Measurements from ENCODE around the gene MAP2K6.

Gene MAP2K6

DNA sequence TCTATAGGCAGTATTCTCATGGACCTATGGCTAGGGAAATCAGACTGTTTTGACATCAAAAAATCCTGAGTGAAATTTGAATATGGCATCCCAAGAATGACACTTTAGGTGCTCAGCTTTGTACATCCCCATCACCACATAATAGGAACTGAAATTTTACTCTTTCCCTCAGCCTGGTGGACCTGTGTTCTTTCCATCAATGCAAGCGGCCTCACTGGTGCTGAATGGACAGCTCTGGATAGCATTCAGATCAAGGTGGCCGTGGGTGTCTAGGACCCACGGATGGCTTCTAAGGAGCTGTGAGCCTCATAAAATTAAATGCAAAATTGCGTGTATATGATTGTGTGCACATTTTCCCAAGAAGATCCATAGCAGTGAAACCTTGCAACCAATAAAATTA, 152.6 kb downstream of the MAP2K6 start:
- no peaks in the 10 kb centered on the region for H3K27me3 ChIP-seq (ENCODE audit: control insufficient read depth in 1 of 2, insufficient read depth in 2 of 2, low read length in 2 of 2)
- H3K4me3 ChIP-seq (ENCODE audit: low read depth in 1 of 2, low read length in 2 of 2) = no peak overlapping the region
- no peaks in the 10 kb centered on the region for H3K9me3 ChIP-seq (ENCODE audit: control insufficient read depth in 1 of 2, low read length in 2 of 2)
- no peaks in the 10 kb centered on the region for H3K36me3 ChIP-seq (ENCODE audit: control insufficient read depth in 1 of 2, insufficient read depth in 2 of 2, low read length in 2 of 2)
- H3K9ac ChIP-seq (ENCODE audit: low read depth in 1 of 2, low read length in 2 of 2) = no peak overlapping the region
- H3K4me1 ChIP-seq (ENCODE audit: control insufficient read depth in 1 of 2, insufficient read depth in 2 of 2, low read length in 2 of 2) = no peaks in the 10 kb centered on the region
- no peak overlapping the region for H3K27ac ChIP-seq (ENCODE audit: low read depth, low read length)

- Histone ChIP-seq H3K4me1 (ENCODE audit: control insufficient read depth in 1 of 2, insufficient read depth in 2 of 2, low read length in 2 of 2) (peaks cover 9 to 10% of the 10 kb centered on the region in 2 donors), H3K27ac (ENCODE audit: low read depth, low read length) (no peak overlapping the region), H3K4me3 (ENCODE audit: low read depth in 1 of 2, low read length in 2 of 2) (no peak overlapping the region), H3K36me3 (ENCODE audit: control insufficient read depth in 1 of 2, insufficient read depth in 2 of 2, low read length in 2 of 2) (no peaks in the 10 kb centered on the region), H3K9ac (ENCODE audit: low read depth in 1 of 2, low read length in 2 of 2) (no peak overlapping the region), H3K27me3 (ENCODE audit: control insufficient read depth in 1 of 2, insufficient read depth in 2 of 2, low read length in 2 of 2) (no peaks in the 10 kb centered on the region), H3K9me3 (ENCODE audit: control insufficient read depth in 1 of 2, low read length in 2 of 2) (no peaks in the 10 kb centered on the region)
Observed at GRCh38 chr17:69572747-69573146, 158.2 kb downstream of the MAP2K6 start.

DNA sequence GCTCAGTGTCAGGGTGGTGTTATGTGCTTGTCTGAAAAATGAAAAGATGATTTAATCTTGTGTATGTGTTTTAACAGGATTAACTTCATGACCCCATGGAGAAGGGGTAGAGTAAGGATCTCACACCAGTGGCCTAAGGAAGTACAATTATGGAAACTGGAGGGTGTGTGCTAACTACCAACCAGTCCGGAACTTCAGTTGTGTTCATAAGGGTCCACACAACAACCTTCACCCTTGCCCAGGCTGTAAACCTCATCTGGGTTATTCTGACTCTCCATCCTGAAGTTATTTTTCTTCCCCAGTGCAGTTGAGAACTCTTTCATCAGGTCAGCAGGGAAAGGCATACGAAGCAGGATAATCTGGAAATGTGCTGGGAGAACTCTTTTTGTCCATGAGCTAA, 158.9 kb downstream of the MAP2K6 start:
- Histone ChIP-seq H3K36me3 (ENCODE audit: control insufficient read depth in 1 of 2, insufficient read depth in 2 of 2, low read length in 2 of 2) (no peaks in the 10 kb centered on the region), H3K27me3 (ENCODE audit: control insufficient read depth in 1 of 2, insufficient read depth in 2 of 2, low read length in 2 of 2) (no peaks in the 10 kb centered on the region), H3K4me3 (ENCODE audit: low read depth in 1 of 2, low read length in 2 of 2) (no peak overlapping the region), H3K9me3 (ENCODE audit: control insufficient read depth in 1 of 2, low read length in 2 of 2) (no peaks in the 10 kb centered on the region), H3K4me1 (ENCODE audit: control insufficient read depth in 1 of 2, insufficient read depth in 2 of 2, low read length in 2 of 2) (peaks cover 9 to 10% of the 10 kb centered on the region in 2 donors), H3K27ac (ENCODE audit: low read depth, low read length) (no peak overlapping the region), H3K9ac (ENCODE audit: low read depth in 1 of 2, low read length in 2 of 2) (no peak overlapping the region)

DNA sequence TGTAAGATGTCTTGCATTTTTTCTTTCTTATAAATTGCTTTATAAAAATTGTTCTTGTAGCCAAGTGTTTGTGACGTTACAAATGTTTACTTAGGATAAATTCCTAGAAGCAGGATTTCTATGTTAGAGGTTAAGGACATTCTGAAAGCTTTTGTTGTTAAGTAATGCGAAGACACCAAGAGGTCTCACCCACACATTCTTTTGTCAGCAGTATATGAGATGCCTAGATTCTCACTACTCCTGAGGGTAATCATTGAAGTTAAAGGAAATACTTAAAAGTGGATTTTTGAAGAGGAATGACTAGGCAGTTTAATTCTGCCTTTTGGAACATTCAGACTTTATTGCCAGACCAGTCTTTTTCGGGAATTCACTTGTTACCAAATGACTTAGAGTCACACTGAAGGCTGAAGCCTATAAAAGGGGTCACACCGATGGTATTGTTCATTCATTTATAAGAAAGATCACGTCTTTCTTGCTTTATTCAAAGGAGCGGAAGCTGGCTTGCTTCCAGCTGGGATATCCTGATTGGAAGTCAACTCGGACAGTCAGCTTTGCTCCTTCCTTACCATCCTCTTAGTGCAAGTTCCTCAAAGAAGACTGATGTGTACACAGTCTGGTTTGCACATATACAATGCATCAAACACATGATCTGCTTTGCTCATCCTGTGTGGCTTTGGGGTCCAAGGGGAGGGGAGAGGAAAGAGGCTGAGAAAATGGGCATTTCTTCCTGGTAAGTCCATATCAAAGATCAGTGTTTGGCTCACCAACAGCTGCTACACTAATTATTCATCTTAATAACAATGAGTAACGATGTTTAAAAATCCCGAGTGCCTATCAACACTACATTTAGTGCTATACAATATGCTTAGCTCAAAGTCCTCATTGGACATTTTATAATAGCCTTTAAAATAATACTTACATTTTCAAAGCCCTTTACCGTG, 160.0 kb downstream of the MAP2K6 start:
- Histone ChIP-seq H3K4me3 (ENCODE audit: low read depth in 1 of 2, low read length in 2 of 2) (no peak overlapping the region), H3K36me3 (ENCODE audit: control insufficient read depth in 1 of 2, insufficient read depth in 2 of 2, low read length in 2 of 2) (no peaks in the 10 kb centered on the region), H3K9me3 (ENCODE audit: control insufficient read depth in 1 of 2, low read length in 2 of 2) (no peaks in the 10 kb centered on the region), H3K27me3 (ENCODE audit: control insufficient read depth in 1 of 2, insufficient read depth in 2 of 2, low read length in 2 of 2) (no peaks in the 10 kb centered on the region), H3K9ac (ENCODE audit: low read depth in 1 of 2, low read length in 2 of 2) (no peak overlapping the region), H3K4me1 (ENCODE audit: control insufficient read depth in 1 of 2, insufficient read depth in 2 of 2, low read length in 2 of 2) (peaks cover 9 to 10% of the 10 kb centered on the region in 2 donors), H3K27ac (ENCODE audit: low read depth, low read length) (no peak overlapping the region)

GRCh38 chr17:69575346-69575761, 160.9 kb downstream of the MAP2K6 start:
- Histone ChIP-seq H3K9ac (ENCODE audit: low read depth in 1 of 2, low read length in 2 of 2) (no peak overlapping the region), H3K27ac (ENCODE audit: low read depth, low read length) (no peak overlapping the region)

DNA sequence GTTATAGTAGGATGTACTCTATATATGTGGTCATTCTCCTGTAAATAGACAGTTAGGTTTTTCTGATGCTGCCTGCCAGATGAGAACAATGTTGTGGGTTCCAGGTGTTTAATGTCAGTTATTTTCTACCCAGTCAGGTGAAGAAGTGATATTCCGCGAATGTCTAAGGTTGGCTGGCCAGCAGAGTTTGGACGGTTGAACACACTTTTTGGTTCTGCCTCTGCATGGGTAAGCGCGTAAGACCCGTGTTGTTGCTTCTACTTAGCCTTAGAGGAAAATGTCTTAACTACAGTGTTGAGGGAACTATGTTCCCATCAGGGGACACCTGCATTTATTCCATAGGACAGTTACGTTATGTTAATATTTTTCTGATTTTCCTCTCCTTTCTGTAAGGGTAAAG, 162.6 kb downstream of the MAP2K6 start:
- no peaks in the 10 kb centered on the region for H3K36me3 ChIP-seq (ENCODE audit: control insufficient read depth in 1 of 2, insufficient read depth in 2 of 2, low read length in 2 of 2)
- H3K9ac ChIP-seq (ENCODE audit: low read depth in 1 of 2, low read length in 2 of 2) = no peak overlapping the region
- H3K4me3 ChIP-seq (ENCODE audit: low read depth in 1 of 2, low read length in 2 of 2) = no peak overlapping the region
- H3K4me1 ChIP-seq (ENCODE audit: control insufficient read depth in 1 of 2, insufficient read depth in 2 of 2, low read length in 2 of 2) = peaks cover 9 to 17% of the 10 kb centered on the region in 2 donors
- no peaks in the 10 kb centered on the region for H3K9me3 ChIP-seq (ENCODE audit: control insufficient read depth in 1 of 2, low read length in 2 of 2)
- peaks cover 0 to 6% of the 10 kb centered on the region in 2 donors for H3K27me3 ChIP-seq (ENCODE audit: control insufficient read depth in 1 of 2, insufficient read depth in 2 of 2, low read length in 2 of 2)
- H3K27ac ChIP-seq (ENCODE audit: low read depth, low read length) = no peak overlapping the region

More at GRCh38 chr17:69575346-69575761, 160.9 kb downstream of the MAP2K6 start:
- Histone ChIP-seq H3K4me3 (ENCODE audit: low read depth in 1 of 2, low read length in 2 of 2) (no peak overlapping the region), H3K4me1 (ENCODE audit: control insufficient read depth in 1 of 2, insufficient read depth in 2 of 2, low read length in 2 of 2) (peaks cover 9 to 10% of the 10 kb centered on the region in 2 donors), H3K27me3 (ENCODE audit: control insufficient read depth in 1 of 2, insufficient read depth in 2 of 2, low read length in 2 of 2) (no peaks in the 10 kb centered on the region), H3K9me3 (ENCODE audit: control insufficient read depth in 1 of 2, low read length in 2 of 2) (no peaks in the 10 kb centered on the region), H3K36me3 (ENCODE audit: control insufficient read depth in 1 of 2, insufficient read depth in 2 of 2, low read length in 2 of 2) (no peaks in the 10 kb centered on the region)

GRCh38 chr17:69578385-69578936, 164.0 kb downstream of the MAP2K6 start:
- no peak overlapping the region for H3K4me3 ChIP-seq (ENCODE audit: low read depth in 1 of 2, low read length in 2 of 2)
- H3K36me3 ChIP-seq (ENCODE audit: control insufficient read depth in 1 of 2, insufficient read depth in 2 of 2, low read length in 2 of 2) = no peaks in the 10 kb centered on the region
- no peak overlapping the region for H3K27ac ChIP-seq (ENCODE audit: low read depth, low read length)
- peaks cover 9 to 17% of the 10 kb centered on the region in 2 donors for H3K4me1 ChIP-seq (ENCODE audit: control insufficient read depth in 1 of 2, insufficient read depth in 2 of 2, low read length in 2 of 2)
- H3K27me3 ChIP-seq (ENCODE audit: control insufficient read depth in 1 of 2, insufficient read depth in 2 of 2, low read length in 2 of 2) = peaks cover 0 to 6% of the 10 kb centered on the region in 2 donors
- H3K9ac ChIP-seq (ENCODE audit: low read depth in 1 of 2, low read length in 2 of 2) = no peak overlapping the region
- H3K9me3 ChIP-seq (ENCODE audit: control insufficient read depth in 1 of 2, low read length in 2 of 2) = no peaks in the 10 kb centered on the region

GRCh38 chr17:69579961-69580677, 165.6 kb downstream of the MAP2K6 start:
- H3K9me3 ChIP-seq (ENCODE audit: control insufficient read depth in 1 of 2, low read length in 2 of 2) = no peaks in the 10 kb centered on the region
- H3K4me3 ChIP-seq (ENCODE audit: low read depth in 1 of 2, low read length in 2 of 2) = no peak overlapping the region
- no peak overlapping the region for H3K9ac ChIP-seq (ENCODE audit: low read depth in 1 of 2, low read length in 2 of 2)
- peaks cover 0 to 9% of the 10 kb centered on the region in 2 donors for H3K4me1 ChIP-seq (ENCODE audit: control insufficient read depth in 1 of 2, insufficient read depth in 2 of 2, low read length in 2 of 2)
- no peaks in the 10 kb centered on the region for H3K36me3 ChIP-seq (ENCODE audit: control insufficient read depth in 1 of 2, insufficient read depth in 2 of 2, low read length in 2 of 2)
- H3K27me3 ChIP-seq (ENCODE audit: control insufficient read depth in 1 of 2, insufficient read depth in 2 of 2, low read length in 2 of 2) = peaks cover 0 to 6% of the 10 kb centered on the region in 2 donors
- no peak overlapping the region for H3K27ac ChIP-seq (ENCODE audit: low read depth, low read length)

DNA sequence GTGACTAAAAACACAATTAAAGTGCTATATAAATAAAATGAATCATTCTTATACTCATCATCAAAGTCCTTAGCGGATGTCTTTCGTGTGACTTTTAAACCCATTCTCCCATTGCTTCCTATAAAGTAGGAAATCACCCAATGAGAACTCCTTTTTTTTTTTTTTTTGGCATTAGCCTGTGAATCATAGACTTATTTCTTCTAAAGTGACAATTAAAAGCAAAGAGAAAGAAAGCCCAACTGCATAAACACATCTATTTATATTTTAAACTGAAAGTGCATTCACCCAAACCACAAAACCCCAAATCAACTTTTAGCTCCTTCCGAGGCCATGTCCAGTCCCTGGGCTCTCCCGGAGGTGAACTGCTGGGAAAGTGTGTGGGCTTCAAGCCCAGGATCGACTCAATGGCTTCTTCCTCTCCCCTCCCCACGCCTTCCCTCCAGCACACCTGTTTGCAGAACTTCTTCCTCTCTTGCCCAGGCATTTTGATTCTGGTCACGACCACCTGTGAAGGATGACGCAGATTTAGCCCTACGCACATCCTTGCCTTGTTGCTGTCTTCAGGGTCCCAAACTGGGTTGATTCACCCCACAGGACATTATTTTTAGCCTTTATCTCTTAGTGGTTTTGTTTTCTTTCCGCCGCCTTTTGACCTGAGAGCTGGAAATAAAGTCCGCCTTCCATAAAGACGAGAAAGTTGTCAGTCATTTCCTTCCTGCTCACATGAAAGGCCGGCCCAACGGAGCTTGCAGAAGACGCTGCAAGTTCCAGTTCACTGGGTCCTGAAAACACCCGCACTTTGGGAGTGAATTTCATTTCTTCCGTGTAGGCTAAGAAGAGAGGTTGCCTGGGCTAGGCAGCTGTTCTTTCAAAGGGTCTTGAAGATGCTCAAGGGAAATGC, 166.8 kb downstream of the MAP2K6 start:
- Histone ChIP-seq H3K36me3 (ENCODE audit: control insufficient read depth in 1 of 2, insufficient read depth in 2 of 2, low read length in 2 of 2) (no peaks in the 10 kb centered on the region), H3K9ac (ENCODE audit: low read depth in 1 of 2, low read length in 2 of 2) (no peak overlapping the region), H3K4me3 (ENCODE audit: low read depth in 1 of 2, low read length in 2 of 2) (peak overlapping the region; percentile 48 to 49), H3K4me1 (ENCODE audit: control insufficient read depth in 1 of 2, insufficient read depth in 2 of 2, low read length in 2 of 2) (peaks cover 0 to 8% of the 10 kb centered on the region in 2 donors), H3K27ac (ENCODE audit: low read depth, low read length) (no peak overlapping the region), H3K9me3 (ENCODE audit: control insufficient read depth in 1 of 2, low read length in 2 of 2) (no peaks in the 10 kb centered on the region), H3K27me3 (ENCODE audit: control insufficient read depth in 1 of 2, insufficient read depth in 2 of 2, low read length in 2 of 2) (peaks cover 0 to 6% of the 10 kb centered on the region in 2 donors)

Measured in duodenal mucosa (tissue), 2 donors.